Hypothalamus (tissue), 51 donors: ENCODE data around the gene SLC7A4.

Source experiments
- DNase-seq, 51 donors: peaks; one replicate each; lab custom pipeline; 2025; lab: John Stamatoyannopoulos, UW

SLC7A4 gene

DNA sequence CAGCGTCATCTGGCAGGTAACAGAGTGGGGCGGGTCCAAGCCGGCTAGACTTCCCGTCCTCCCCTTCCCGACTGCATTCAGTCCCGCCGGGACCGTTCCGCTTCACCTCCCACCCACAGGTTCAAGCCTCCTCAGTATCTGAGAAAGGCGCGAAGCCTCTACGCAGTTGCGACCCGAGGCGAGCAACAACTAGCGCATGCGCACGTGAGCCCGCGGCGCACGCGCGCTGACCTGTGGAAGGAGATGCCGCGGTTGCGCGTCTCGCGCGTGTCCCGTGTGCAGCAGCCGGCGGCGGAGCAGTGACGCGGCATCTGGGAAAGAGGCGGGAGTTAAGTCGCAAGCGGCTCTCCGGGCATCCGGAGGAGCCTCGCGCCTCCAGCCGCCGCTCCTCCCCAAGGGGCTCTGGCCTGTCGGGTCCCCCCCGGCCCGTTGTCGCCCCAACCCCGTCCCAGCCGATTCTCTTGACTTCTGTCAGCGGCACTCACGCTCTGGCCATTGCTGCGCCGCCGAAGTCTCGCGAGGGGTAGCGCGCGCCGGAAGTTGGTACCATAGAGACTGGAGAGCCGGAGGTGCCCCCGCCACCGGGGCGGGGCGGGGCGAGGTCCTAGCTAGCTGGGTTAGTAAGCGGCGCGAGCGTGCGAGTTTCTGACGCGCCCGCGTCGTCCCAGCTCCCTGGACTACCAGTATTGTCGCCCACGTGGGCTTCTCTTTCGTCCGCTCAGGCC, 30.6 kb downstream of the SLC7A4 start, which contains the start of gene THAP7:
Gene THAP7, minus strand, starts transcription at position 518 of the 725 bp plus-strand sequence. Its CDS starts 207 bp downstream, at position 311.
- peak; percentile 78 to 99 (median 94) for DNase-seq

DNA sequence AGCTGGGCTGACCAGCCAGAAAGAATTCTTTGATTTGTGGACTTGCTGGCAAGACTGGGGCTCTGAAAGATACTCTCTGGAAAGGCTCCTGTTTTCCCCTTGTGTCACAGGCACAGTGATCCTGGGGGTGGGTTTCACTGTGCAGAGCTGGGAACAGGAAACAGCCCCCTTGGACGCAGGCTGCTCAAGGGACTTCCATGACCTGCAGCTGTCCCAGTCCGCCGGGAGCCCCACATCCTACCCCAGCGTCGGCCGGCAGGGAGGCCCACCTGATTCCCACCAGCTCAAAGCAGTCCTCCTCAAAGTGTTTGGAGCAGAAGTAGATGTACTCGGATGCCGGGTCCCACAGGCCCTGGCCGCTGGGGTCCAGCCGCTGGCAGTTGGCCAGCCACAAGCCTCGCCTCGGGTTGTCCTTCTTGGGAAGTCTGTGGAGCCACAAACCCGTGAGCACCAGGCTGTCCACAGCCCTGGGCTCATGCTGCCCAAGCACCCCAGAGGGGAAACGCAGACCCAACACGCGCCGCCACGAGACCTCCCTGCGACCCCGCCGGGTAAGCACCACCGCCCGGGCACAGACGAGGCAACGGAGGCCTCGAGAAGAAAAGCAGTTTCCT, 31.3 kb downstream of the SLC7A4 start:
- DNase-seq, result peak in 3 of 51 donors; percentile 52 to 62 (median 55)

GRCh38 chr22:21000207-21000986, 32.0 kb downstream of the SLC7A4 start:
- DNase-seq, result no peak

DNA sequence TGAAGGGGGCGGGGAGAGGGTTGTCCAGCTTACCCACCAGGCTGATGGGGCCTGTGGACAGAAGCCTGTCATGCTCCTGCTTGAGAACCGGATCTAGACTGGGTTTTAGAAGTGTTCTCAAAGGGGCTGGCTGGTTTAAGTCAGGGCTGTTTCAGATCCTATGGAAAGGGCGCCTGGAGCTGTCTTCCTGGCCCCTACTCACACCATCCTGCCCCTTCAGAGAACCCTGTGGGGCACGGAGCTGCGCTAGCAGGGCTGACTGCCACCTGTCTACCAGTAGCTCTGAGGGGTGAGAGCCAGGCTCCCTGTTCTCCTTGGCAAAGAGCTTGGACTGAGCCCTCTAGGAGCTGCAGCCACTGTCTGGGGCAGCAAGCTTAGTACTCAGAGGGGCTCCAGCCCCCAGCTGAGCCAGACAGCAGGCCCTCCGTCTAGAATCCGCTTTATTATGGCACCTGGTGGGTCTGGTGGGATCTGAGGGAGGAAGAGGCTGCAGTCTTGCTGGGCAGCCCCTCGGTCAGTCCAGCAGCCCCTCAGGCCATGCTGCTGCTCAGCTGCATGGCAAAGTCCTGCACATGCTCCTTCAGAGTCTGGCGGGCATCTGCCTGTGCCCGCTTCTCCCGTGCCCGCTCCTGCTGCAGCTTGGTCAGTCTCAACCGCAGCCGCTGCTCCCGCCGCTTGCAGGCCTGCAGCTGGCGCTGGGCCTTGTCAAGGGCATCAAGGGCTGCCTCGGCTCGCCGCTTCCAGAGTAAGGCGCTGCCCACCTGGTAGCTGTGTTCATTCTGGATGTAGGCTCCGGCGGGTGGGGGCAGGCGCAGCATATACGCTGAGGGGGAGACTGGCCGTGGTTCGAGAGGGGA, 32.8 kb downstream of the SLC7A4 start:
- no peak for DNase-seq

- no peak for DNase-seq
These were observed 33.7 kb downstream of the SLC7A4 start for GRCh38 chr22:20998411-20999336.

- no peak for DNase-seq
These were observed 34.7 kb downstream of the SLC7A4 start for GRCh38 chr22:20997536-20998257.

DNA sequence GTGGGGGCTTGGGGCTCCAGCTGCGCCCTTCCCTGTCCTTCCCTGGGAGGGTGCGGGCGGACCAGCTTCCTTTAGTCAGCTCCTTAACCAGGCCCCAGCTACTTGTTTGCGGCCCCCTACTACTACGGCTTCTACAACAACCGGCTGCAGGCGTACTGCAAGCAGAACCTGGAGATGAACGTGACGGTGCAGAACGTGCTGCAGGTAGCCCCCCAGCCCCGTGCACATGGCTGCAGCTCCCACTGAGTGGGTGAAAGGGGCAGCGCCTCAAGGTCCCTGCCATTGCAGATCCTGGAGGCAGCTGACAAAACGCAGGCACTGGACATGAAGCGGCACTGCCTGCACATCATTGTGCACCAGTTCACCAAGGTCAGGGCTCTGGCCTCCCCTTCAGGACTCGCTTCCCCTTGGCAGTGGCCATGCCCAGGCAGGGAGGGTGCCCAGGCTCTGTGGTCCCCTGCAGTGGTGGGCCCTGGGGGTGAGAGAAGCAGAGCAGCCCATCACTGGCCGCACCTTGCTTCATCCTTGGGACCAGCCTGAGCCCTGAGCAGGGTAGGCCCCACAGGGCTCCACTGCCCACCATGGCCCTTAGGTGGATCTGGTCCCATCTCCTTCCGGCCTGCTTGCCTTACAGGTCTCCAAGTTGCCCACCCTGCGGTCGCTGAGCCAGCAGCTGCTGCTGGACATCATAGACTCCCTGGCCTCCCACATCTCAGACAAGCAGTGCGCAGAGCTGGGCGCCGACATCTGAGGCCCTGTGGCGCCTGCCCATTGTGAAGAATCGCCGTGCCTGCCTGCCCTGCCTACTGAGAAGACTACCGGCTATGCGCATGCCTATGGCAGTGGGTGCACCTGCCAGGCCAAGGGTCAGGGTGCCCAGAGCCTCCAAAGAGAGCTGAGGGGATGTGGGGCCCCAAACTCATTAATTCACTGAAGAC, 35.5 kb downstream of the SLC7A4 start:
- no peak for DNase-seq

GRCh38 chr22:20996031-20996410, 36.3 kb downstream of the SLC7A4 start:
- DNase-seq, result no peak

DNA sequence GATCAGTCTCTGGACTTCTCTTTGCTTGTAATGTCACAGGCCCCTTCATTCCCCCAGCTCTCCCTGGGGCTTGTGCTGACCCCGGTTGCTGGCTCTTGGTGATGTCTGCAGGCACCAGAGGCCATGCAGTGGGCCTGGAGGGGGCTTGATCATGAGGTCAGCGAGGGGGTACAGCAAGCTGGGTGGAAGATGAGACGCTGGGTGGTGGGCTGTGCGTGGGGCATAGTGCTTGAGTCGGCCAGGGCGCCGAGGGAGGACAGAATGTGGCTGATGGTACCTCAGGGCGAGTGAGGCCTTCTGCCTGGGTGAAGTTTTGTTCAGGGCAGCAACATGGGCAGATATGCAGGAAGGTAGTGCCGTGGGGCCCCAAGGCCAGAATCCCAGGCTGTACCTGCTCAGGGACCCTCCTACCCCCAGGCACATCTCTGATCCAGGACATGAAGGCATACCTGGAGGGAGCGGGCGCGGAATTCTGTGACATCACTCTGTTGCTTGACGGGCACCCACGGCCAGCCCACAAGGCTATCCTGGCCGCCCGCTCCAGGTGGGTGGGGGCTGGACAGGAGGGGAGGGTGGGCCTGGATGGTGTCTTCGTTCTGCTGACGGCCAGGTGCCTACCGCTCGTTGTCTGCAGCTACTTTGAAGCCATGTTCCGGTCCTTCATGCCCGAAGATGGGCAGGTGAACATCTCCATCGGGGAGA, 36.9 kb downstream of the SLC7A4 start:
- no peak for DNase-seq

- DNase-seq, result no peak
These were observed 37.5 kb downstream of the SLC7A4 start for GRCh38 chr22:20994902-20995241.

GRCh38 chr22:20994128-20994901, 38.0 kb downstream of the SLC7A4 start:
- no peak for DNase-seq

DNA sequence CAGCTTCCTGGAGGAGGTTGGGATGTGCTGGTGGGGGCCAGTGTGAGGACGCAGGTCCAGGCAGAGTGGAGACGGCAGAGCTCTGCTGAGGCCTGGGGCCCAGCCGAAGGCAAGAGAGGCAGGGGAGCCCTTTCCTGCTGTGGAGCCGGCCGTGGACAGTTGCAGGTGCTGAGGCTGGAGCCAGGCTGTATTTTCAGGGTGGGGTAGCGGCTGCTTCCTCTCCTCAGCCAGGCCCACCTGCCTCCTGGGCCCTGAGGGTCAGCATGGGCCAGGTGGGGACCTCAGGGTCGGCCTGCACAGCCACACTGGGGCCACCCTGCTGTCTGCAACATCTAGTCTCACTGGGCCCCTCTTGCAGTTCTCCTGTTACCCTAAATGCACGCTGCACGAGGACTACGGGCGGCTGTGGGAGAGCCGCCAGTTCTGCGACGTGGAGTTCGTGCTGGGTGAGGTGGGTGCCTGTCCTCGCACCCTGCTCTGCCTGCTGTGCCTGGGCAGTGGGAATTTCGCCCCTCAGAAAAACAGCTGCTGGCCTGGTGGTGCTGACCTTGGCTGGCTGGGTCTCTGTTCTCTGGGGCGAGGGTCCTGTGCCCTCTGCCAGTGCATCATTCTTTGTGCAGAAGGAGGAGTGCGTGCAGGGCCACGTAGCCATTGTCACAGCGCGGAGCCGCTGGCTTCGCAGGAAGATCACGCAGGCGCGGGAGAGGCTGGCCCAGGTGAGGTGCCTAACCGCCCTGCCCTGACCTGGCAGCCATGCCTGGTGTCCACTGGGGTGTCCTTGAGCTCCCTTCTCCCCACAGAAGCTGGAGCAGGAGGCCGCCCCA, 38.8 kb downstream of the SLC7A4 start:
- DNase-seq, result no peak

- no peak for DNase-seq
These were observed 39.7 kb downstream of the SLC7A4 start for GRCh38 chr22:20992456-20993303.

GRCh38 chr22:20992056-20992442, 40.3 kb downstream of the SLC7A4 start:
- DNase-seq, result no peak
